ENCODE data around the gene DSP.
A peak's percentile ranks its signal among the peaks of the same experiment; 100 is the strongest.

Gene DSP

GRCh38 chr6:7566107-7566506, 24.6 kb downstream of the DSP start:
- no peak for DNase-seq

- no peak for DNase-seq
Measured at GRCh38 chr6:7566617-7567173, 25.2 kb downstream of the DSP start.

GRCh38 chr6:7568021-7568420, 26.6 kb downstream of the DSP start:
- DNase-seq: no peak

- DNase-seq: no peak
Measured at GRCh38 chr6:7569082-7569481, 27.6 kb downstream of the DSP start.

- no peak for DNase-seq
Measured at GRCh38 chr6:7572213-7572943, 30.9 kb downstream of the DSP start.

- no peak for DNase-seq
Measured at GRCh38 chr6:7574500-7574899, 33.0 kb downstream of the DSP start.

- DNase-seq: no peak
Measured at GRCh38 chr6:7578516-7578915, 37.0 kb downstream of the DSP start.

- DNase-seq: no peak
Measured at GRCh38 chr6:7578931-7579330, 37.5 kb downstream of the DSP start.

GRCh38 chr6:7579851-7580250, 38.4 kb downstream of the DSP start:
- no peak for DNase-seq

- DNase-seq: no peak
Measured at GRCh38 chr6:7580537-7580926, 39.1 kb downstream of the DSP start.

- no peak for DNase-seq
Measured at GRCh38 chr6:7580927-7581618, 39.6 kb downstream of the DSP start.

GRCh38 chr6:7585287-7585930, 43.9 kb downstream of the DSP start:
- no peak for DNase-seq

- no peak for DNase-seq
Measured at GRCh38 chr6:7587631-7588100, 46.2 kb downstream of the DSP start.

GRCh38 chr6:7588506-7588905, 47.0 kb downstream of the DSP start:
- no peak for DNase-seq

- no peak for DNase-seq
Measured at GRCh38 chr6:7589221-7589620, 47.8 kb downstream of the DSP start.

GRCh38 chr6:7589949-7590917, 48.8 kb downstream of the DSP start, which contains the start of gene SNRNP48:
SNRNP48 (plus strand) TSS chr6:7590198; CDS start chr6:7590258, 60 bp downstream.
- DNase-seq: peak; percentile 83 to 97

- peak in 1 of 2 experiments; percentile 8 for DNase-seq
Measured at GRCh38 chr6:7590918-7591302, 49.4 kb downstream of the DSP start.

GRCh38 chr6:7591770-7592169, 50.3 kb downstream of the DSP start:
- no peak for DNase-seq

- no peak for DNase-seq
Measured at GRCh38 chr6:7593229-7593628, 51.8 kb downstream of the DSP start.

- no peak for DNase-seq
Measured at GRCh38 chr6:7594579-7595125, 53.2 kb downstream of the DSP start.

GRCh38 chr6:7604003-7604402, 62.5 kb downstream of the DSP start:
- DNase-seq: no peak

GRCh38 chr6:7604506-7604905, 63.0 kb downstream of the DSP start:
- DNase-seq: no peak

Data from NCI-H526 (cell line).